NB4 (cell line): ENCODE data around the gene KCNK13.

Experiments used
- POLR2A ChIP-seq: IDR thresholded peaks from 2 replicates; pipeline ENCODE4 v1.6.1; 2011; ENCODE audit warnings: mild to moderate bottlenecking; ENCODE audit not compliant: insufficient read length; ENCODE audit errors: extremely low read depth
- TF ChIP-seq, protein P1 (sequence below): IDR thresholded peaks from one replicate; pipeline ENCODE4 v1.5.1; 2012; ENCODE audit warnings: low read depth, low read length
- TF ChIP-seq, protein P2 (sequence below): IDR thresholded peaks from 2 replicates; pipeline ENCODE4 v1.6.1; 2011; ENCODE audit warnings: low read depth, low read length

DNA sequence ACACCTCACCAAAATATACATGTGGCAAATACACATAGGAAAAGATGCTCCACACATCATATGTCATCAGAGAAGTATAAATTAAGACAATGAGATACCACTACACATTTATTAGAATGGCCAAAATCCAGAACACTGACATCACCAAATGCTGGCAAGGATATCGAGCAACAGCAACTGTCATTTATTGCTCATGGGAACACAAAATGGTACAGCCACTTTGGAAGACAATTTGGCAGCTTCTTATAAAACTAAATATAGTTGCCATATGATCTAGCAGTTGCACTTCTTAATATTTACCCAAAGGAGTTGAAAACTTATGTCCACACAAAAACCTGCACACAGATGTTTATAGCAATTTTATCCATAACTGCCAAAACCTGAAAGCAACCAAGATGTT, 7.0 kb upstream of the KCNK13 start:
- TF ChIP-seq POLR2A: no peak
- TF ChIP-seq, protein P1, sequence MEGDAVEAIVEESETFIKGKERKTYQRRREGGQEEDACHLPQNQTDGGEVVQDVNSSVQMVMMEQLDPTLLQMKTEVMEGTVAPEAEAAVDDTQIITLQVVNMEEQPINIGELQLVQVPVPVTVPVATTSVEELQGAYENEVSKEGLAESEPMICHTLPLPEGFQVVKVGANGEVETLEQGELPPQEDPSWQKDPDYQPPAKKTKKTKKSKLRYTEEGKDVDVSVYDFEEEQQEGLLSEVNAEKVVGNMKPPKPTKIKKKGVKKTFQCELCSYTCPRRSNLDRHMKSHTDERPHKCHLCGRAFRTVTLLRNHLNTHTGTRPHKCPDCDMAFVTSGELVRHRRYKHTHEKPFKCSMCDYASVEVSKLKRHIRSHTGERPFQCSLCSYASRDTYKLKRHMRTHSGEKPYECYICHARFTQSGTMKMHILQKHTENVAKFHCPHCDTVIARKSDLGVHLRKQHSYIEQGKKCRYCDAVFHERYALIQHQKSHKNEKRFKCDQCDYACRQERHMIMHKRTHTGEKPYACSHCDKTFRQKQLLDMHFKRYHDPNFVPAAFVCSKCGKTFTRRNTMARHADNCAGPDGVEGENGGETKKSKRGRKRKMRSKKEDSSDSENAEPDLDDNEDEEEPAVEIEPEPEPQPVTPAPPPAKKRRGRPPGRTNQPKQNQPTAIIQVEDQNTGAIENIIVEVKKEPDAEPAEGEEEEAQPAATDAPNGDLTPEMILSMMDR: no peak
- TF ChIP-seq, protein P2, sequence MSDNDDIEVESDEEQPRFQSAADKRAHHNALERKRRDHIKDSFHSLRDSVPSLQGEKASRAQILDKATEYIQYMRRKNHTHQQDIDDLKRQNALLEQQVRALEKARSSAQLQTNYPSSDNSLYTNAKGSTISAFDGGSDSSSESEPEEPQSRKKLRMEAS: no peak
